ENCODE measurements around the gene ERP44.
"Not testable (repeated sequence)": the region's sequence is repeated elsewhere in the genome, so short reads cannot be mapped to it uniquely, and the experiment has no call there.

ERP44 gene

GRCh38 chr9:100098887-100099721 is at the start of gene ERP44, which contains the start of gene INVS:
Gene ERP44, minus strand, starts transcription at chr9:100099000. Its CDS starts 160 bp downstream, at chr9:100098840.
Gene INVS, plus strand, starts transcription at chr9:100099243. Its CDS starts 5,279 bp downstream, at chr9:100104522.
- H3K27ac ChIP-seq (ENCODE audit: low read depth, low read length): peak within 1 kb of the TSS; percentile 79
- H3K79me2 ChIP-seq (ENCODE audit: insufficient read depth, low read length): peaks cover 66% of the 10 kb centered on the region
- H3K9ac ChIP-seq (ENCODE audit: low read length): peak within 1 kb of the TSS; percentile 83
- H3K4me3 ChIP-seq (ENCODE audit: insufficient read depth, low read length, poor library complexity, severe bottlenecking): peak within 1 kb of the TSS; percentile 91
- TF ChIP-seq CTCF (IDR thresholded peaks at IDR 0.05; ENCODE audit: insufficient read depth, low read length, poor library complexity, severe bottlenecking) (no peak), EZH2phosphoT487 (conservative IDR thresholded peaks at IDR 0.05; ENCODE audit: low read length) (no peak)
- no peaks in the 10 kb centered on the region for H3K27me3 ChIP-seq (ENCODE audit: low read length)
- H3K36me3 ChIP-seq (ENCODE audit: low read length): peaks cover 7% of the 10 kb centered on the region
- peaks cover 13% of the 10 kb centered on the region for H3F3A ChIP-seq (ENCODE audit: insufficient read depth)
- no peaks in the 10 kb centered on the region for H3K9me3 ChIP-seq (ENCODE audit: insufficient read depth, low read length)
- peak within 1 kb of the TSS; percentile 91 for H3K4me2 ChIP-seq (ENCODE audit: low read depth, low read length, poor library complexity, severe bottlenecking)
- peak within 1 kb of the TSS; percentile 54 for H2AFZ ChIP-seq (ENCODE audit: low read depth, low read length, severe bottlenecking)
- H3K9me2 ChIP-seq (replicated peaks; ENCODE audit: insufficient read depth, low read length): no peaks in the 10 kb centered on the region
- peaks cover 14% of the 10 kb centered on the region for H4K20me1 ChIP-seq (ENCODE audit: low read depth, low read length)

GRCh38 chr9:100145976-100146375 is 47.2 kb upstream of the ERP44 start:
- H4K20me1 ChIP-seq (ENCODE audit: low read depth, low read length); H3K27ac ChIP-seq (ENCODE audit: low read depth, low read length); H3K4me3 ChIP-seq (ENCODE audit: insufficient read depth, low read length, poor library complexity, severe bottlenecking); H3F3A ChIP-seq (ENCODE audit: insufficient read depth); H2AFZ ChIP-seq (ENCODE audit: low read depth, low read length, severe bottlenecking); H3K9ac ChIP-seq (ENCODE audit: low read length); H3K27me3 ChIP-seq (ENCODE audit: low read length); H3K9me2 ChIP-seq (replicated peaks; ENCODE audit: insufficient read depth, low read length); H3K36me3 ChIP-seq (ENCODE audit: low read length); H3K9me3 ChIP-seq (ENCODE audit: insufficient read depth, low read length); H3K4me2 ChIP-seq (ENCODE audit: low read depth, low read length, poor library complexity, severe bottlenecking); H3K79me2 ChIP-seq (ENCODE audit: insufficient read depth, low read length): not testable (repeated sequence)

GRCh38 chr9:100145167-100145934 is 46.6 kb upstream of the ERP44 start:
- H4K20me1 ChIP-seq (ENCODE audit: low read depth, low read length); H3K4me3 ChIP-seq (ENCODE audit: insufficient read depth, low read length, poor library complexity, severe bottlenecking); H3K36me3 ChIP-seq (ENCODE audit: low read length); H3K79me2 ChIP-seq (ENCODE audit: insufficient read depth, low read length); H2AFZ ChIP-seq (ENCODE audit: low read depth, low read length, severe bottlenecking); H3K9me3 ChIP-seq (ENCODE audit: insufficient read depth, low read length); H3F3A ChIP-seq (ENCODE audit: insufficient read depth); H3K9me2 ChIP-seq (replicated peaks; ENCODE audit: insufficient read depth, low read length); H3K4me2 ChIP-seq (ENCODE audit: low read depth, low read length, poor library complexity, severe bottlenecking); H3K27ac ChIP-seq (ENCODE audit: low read depth, low read length); H3K27me3 ChIP-seq (ENCODE audit: low read length); H3K9ac ChIP-seq (ENCODE audit: low read length): not testable (repeated sequence)

- not testable (repeated sequence) for H4K20me1 ChIP-seq (ENCODE audit: low read depth, low read length); H3K9ac ChIP-seq (ENCODE audit: low read length); H3K4me3 ChIP-seq (ENCODE audit: insufficient read depth, low read length, poor library complexity, severe bottlenecking); H3K27me3 ChIP-seq (ENCODE audit: low read length); H3K9me2 ChIP-seq (replicated peaks; ENCODE audit: insufficient read depth, low read length); H2AFZ ChIP-seq (ENCODE audit: low read depth, low read length, severe bottlenecking); H3K79me2 ChIP-seq (ENCODE audit: insufficient read depth, low read length); H3K36me3 ChIP-seq (ENCODE audit: low read length); H3K27ac ChIP-seq (ENCODE audit: low read depth, low read length); H3F3A ChIP-seq (ENCODE audit: insufficient read depth); H3K4me2 ChIP-seq (ENCODE audit: low read depth, low read length, poor library complexity, severe bottlenecking); H3K9me3 ChIP-seq (ENCODE audit: insufficient read depth, low read length)
Measured at GRCh38 chr9:100141862-100142261, 43.1 kb upstream of the ERP44 start.

- H4K20me1 ChIP-seq (ENCODE audit: low read depth, low read length); H3K27me3 ChIP-seq (ENCODE audit: low read length); H3K27ac ChIP-seq (ENCODE audit: low read depth, low read length); H2AFZ ChIP-seq (ENCODE audit: low read depth, low read length, severe bottlenecking); H3K79me2 ChIP-seq (ENCODE audit: insufficient read depth, low read length); H3F3A ChIP-seq (ENCODE audit: insufficient read depth); H3K4me2 ChIP-seq (ENCODE audit: low read depth, low read length, poor library complexity, severe bottlenecking); H3K9me3 ChIP-seq (ENCODE audit: insufficient read depth, low read length); H3K4me3 ChIP-seq (ENCODE audit: insufficient read depth, low read length, poor library complexity, severe bottlenecking); H3K36me3 ChIP-seq (ENCODE audit: low read length); H3K9ac ChIP-seq (ENCODE audit: low read length); H3K9me2 ChIP-seq (replicated peaks; ENCODE audit: insufficient read depth, low read length): not testable (repeated sequence)
Measured at GRCh38 chr9:100140303-100140702, 41.5 kb upstream of the ERP44 start.

GRCh38 chr9:100136799-100137198 is 38.0 kb upstream of the ERP44 start:
- not testable (repeated sequence) for H3K9me3 ChIP-seq (ENCODE audit: insufficient read depth, low read length); H3K79me2 ChIP-seq (ENCODE audit: insufficient read depth, low read length); H3K36me3 ChIP-seq (ENCODE audit: low read length); H3K27me3 ChIP-seq (ENCODE audit: low read length); H3K4me3 ChIP-seq (ENCODE audit: insufficient read depth, low read length, poor library complexity, severe bottlenecking); H3K9ac ChIP-seq (ENCODE audit: low read length); H3F3A ChIP-seq (ENCODE audit: insufficient read depth); H2AFZ ChIP-seq (ENCODE audit: low read depth, low read length, severe bottlenecking); H3K9me2 ChIP-seq (replicated peaks; ENCODE audit: insufficient read depth, low read length); H4K20me1 ChIP-seq (ENCODE audit: low read depth, low read length); H3K4me2 ChIP-seq (ENCODE audit: low read depth, low read length, poor library complexity, severe bottlenecking); H3K27ac ChIP-seq (ENCODE audit: low read depth, low read length)
